Caco-2 (cell line): ENCODE measurements around the gene GLUL. TPM values are rescaled to one million over a fixed set of nuclear protein-coding genes. Genes with fewer than 3 reads are reported as not detected.

Source experiments
- BruUV-seq: library from RNA; stranded (reverse); fragments of 400-500 nt; replicated peaks from 2 replicates; lab custom pipeline; 2021; lab: Mats Ljungman, UMichigan
- CTCF ChIA-PET: fragments of 300-600 bp; sonication (Branson Sonifier 250); formaldehyde crosslinking; loops from one replicate; lab custom pipeline; 2022; ENCODE audit warnings: antibody characterized with exemption; lab: Charles Lee
- POLR2A ChIA-PET: fragments of 300-600 bp; sonication (Branson Sonifier 250); formaldehyde crosslinking; loops from one replicate; lab custom pipeline; 2022; ENCODE audit warnings: antibody characterized with exemption; lab: Charles Lee
- DNase-seq, 2 experiments: peaks; one replicate each; pipeline versions ENCODE4 v3.0.0 to v3.0.0-alpha.2; 2020 to 2022
- H3K27me3 ChIP-seq: replicated peaks from 2 replicates; pipeline ENCODE4 v1.6.0; 2011; ENCODE audit warnings: low read length; ENCODE audit not compliant: control insufficient read depth, insufficient read depth
- H3K36me3 ChIP-seq: 2 replicates; pipeline ENCODE4 v1.5.1; 2011; ENCODE audit warnings: low read length; ENCODE audit not compliant: control insufficient read depth, insufficient read depth
- H3K4me1 ChIP-seq: fragments of 250-450 bp; sonication (Bioruptor Pico); 2 replicates; pipeline ENCODE4 v1.5.1; 2020; ENCODE audit warnings: mild to moderate bottlenecking
- H3K4me3 ChIP-seq: 2 replicates; pipeline ENCODE4 v1.5.1; 2011; ENCODE audit warnings: low read depth, mild to moderate bottlenecking, control low read depth, low read length
- H3K9me3 ChIP-seq: fragments of 250-450 bp; sonication (Bioruptor Pico); 2 replicates; pipeline ENCODE4 v1.5.1; 2020; ENCODE audit warnings: mild to moderate bottlenecking, moderate library complexity
- H3K27ac Mint-ChIP-seq: one replicate; pipeline ENCODE4 v1.8.0; 2022; ENCODE audit warnings: mixed read lengths; ENCODE audit not compliant: unreplicated experiment
- H3K27me3 Mint-ChIP-seq: one replicate; pipeline ENCODE4 v1.8.0; 2022; ENCODE audit warnings: mixed read lengths; ENCODE audit not compliant: insufficient read depth, unreplicated experiment
- H3K36me3 Mint-ChIP-seq: one replicate; pipeline ENCODE4 v1.8.0; 2022; ENCODE audit warnings: mild to moderate bottlenecking, mixed read lengths; ENCODE audit not compliant: insufficient read depth, unreplicated experiment
- H3K4me1 Mint-ChIP-seq: one replicate; pipeline ENCODE4 v1.8.0; 2022; ENCODE audit warnings: low read depth, mixed read lengths; ENCODE audit not compliant: unreplicated experiment
- H3K4me3 Mint-ChIP-seq: one replicate; pipeline ENCODE4 v1.8.0; 2022; ENCODE audit warnings: mild to moderate bottlenecking, moderate library complexity, mixed read lengths; ENCODE audit not compliant: unreplicated experiment
- H3K9me3 Mint-ChIP-seq: one replicate; pipeline ENCODE4 v1.8.0; 2022; ENCODE audit warnings: mixed read lengths; ENCODE audit not compliant: unreplicated experiment
- intact Hi-C: fragments of 100-400 bp; cut with micrococcal nuclease; formaldehyde crosslinking; loops from one replicate; pipeline ENCODE4 v1.10.0; 2022; ENCODE audit not compliant: unreplicated experiment
- total RNA-seq: library from RNA; stranded (reverse); gene quantifications from 2 replicates; pipeline ENCODE4 v1.2.3, GENCODE V29; 2022
- TF ChIP-seq, protein P1 (sequence below), 2 experiments: fragments of 200-600 bp in 1 of 2; IDR thresholded peaks; 1 replicate in 1 of 2; 2 replicates in 1 of 2; pipeline versions ENCODE4 v1.5.1 to v1.8.0; 2011 to 2022; ENCODE audit warnings: antibody characterized with exemption in 1 of 2, control low read depth in 1 of 2, inconsistent platforms in 1 of 2, low read depth in 1 of 2, low read length in 1 of 2, mild to moderate bottlenecking in 1 of 2, moderate library complexity in 1 of 2; ENCODE audit not compliant: insufficient read depth in 1 of 2, severe bottlenecking in 1 of 2, unreplicated experiment in 1 of 2

Gene GLUL
- total RNA-seq, 1 experiment from 2014 or later: 394 TPM

DNA sequence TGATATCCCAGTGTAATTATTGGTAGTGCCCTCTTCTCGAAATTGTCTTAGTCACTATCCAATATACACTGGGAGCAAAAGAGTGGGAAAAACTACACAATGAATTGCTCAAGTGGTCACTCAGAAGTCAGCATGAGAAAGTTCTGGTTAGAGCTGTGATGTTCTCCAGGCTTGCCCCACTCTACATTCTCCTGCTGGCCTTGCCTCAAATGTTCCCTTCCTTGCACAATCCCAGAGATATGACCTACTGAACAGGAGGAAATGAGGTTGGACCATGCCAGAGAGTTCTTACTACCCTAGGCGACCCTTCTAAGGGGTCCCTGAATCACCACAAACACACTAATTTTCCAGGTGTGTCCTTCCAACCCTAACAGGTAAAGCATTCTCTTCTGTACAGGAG lies 40.8 kb downstream of the GLUL start:
- ChIA-PET CTCF (no interaction called here), POLR2A (no interaction called here)
- H3K36me3 Mint-ChIP-seq: no peaks in the 10 kb centered on the region
- TF ChIP-seq, protein P1, sequence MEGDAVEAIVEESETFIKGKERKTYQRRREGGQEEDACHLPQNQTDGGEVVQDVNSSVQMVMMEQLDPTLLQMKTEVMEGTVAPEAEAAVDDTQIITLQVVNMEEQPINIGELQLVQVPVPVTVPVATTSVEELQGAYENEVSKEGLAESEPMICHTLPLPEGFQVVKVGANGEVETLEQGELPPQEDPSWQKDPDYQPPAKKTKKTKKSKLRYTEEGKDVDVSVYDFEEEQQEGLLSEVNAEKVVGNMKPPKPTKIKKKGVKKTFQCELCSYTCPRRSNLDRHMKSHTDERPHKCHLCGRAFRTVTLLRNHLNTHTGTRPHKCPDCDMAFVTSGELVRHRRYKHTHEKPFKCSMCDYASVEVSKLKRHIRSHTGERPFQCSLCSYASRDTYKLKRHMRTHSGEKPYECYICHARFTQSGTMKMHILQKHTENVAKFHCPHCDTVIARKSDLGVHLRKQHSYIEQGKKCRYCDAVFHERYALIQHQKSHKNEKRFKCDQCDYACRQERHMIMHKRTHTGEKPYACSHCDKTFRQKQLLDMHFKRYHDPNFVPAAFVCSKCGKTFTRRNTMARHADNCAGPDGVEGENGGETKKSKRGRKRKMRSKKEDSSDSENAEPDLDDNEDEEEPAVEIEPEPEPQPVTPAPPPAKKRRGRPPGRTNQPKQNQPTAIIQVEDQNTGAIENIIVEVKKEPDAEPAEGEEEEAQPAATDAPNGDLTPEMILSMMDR (IDR thresholded peaks at IDR 0.05; ENCODE audit: insufficient read depth in 1 of 2, low read depth in 1 of 2, low read length in 1 of 2, severe bottlenecking in 1 of 2, unreplicated experiment in 1 of 2): no peak
- H3K27me3 ChIP-seq: no peaks in the 10 kb centered on the region
- no peak overlapping the region for H3K4me3 ChIP-seq
- H3K27ac Mint-ChIP-seq: no peak overlapping the region
- H3K4me3 Mint-ChIP-seq: no peak overlapping the region
- H3K36me3 ChIP-seq: no peaks in the 10 kb centered on the region
- H3K27me3 Mint-ChIP-seq: no peaks in the 10 kb centered on the region
- intact Hi-C loops: no loop called here
- no peaks in the 10 kb centered on the region for H3K9me3 ChIP-seq
- BruUV-seq: no TSS peak
- 0 out of 2 replicates have a peak, but pooled peaks cover under 1% of the 10 kb centered on the region for H3K4me1 ChIP-seq
- no peak for DNase-seq
- H3K4me1 Mint-ChIP-seq: peaks cover 12% of the 10 kb centered on the region
- H3K9me3 Mint-ChIP-seq: no peaks in the 10 kb centered on the region

DNA sequence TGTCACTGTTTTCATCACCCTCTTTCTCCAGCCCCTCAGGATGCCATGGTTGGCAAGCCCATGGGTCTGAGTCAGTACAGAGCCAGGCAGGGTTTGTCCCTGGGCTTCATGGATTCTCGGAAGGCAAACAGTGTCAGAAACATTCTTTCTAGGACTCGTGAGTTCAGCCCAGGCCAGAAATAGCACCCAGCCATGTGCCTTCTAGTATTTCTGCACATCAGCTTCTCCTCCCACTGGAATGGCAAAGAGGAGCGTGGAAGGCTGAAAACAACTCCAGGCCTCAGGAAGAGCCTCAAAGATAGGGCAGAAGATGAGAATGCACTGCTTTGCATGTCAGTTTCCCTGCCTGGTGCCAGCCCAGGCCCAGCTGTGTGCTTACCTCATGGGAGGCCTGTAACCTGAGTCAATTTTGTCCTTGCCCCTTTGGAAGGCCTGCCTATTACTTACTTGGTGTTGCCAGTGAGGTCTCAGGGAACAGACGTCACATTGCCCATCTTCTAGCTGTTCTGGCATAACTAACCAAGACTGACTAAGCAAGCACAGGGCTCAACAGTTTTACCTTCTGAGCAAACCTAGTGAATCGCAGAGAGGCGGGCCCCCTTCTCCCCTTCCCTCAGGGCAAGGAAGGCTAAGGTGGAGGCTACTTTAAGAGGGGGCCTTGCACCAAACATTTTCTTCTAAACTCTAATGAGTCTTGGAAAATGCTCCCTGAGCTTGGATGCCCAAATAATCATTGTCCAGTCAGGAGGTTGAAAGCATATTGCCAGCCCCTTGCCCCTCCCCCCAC lies 42.4 kb downstream of the GLUL start:
- Histone ChIP-seq H3K36me3 (no peaks in the 10 kb centered on the region), H3K9me3 (no peaks in the 10 kb centered on the region), H3K27me3 (no peaks in the 10 kb centered on the region), H3K4me3 (no peak overlapping the region), H3K4me1 (no peaks in the 10 kb centered on the region)
- Mint-ChIP-seq H3K4me1 (no peaks in the 10 kb centered on the region), H3K36me3 (no peaks in the 10 kb centered on the region), H3K27me3 (no peaks in the 10 kb centered on the region), H3K9me3 (no peaks in the 10 kb centered on the region), H3K27ac (no peak overlapping the region), H3K4me3 (no peak overlapping the region)
- POLR2A ChIA-PET: no interaction called here
- no TSS peak for BruUV-seq
- no peak for DNase-seq
- intact Hi-C loops: no loop called here
- CTCF ChIA-PET: interaction anchor here (0.5 kb wide), 1 partner anchor 412 kb away, joined by 5 read pairs; no protein-coding TSS in a partner anchor
- TF ChIP-seq, protein P1 (IDR thresholded peaks at IDR 0.05; ENCODE audit: insufficient read depth in 1 of 2, low read depth in 1 of 2, low read length in 1 of 2, severe bottlenecking in 1 of 2, unreplicated experiment in 1 of 2): no peak

- DNase-seq: no peak
- Histone ChIP-seq H3K36me3 (no peaks in the 10 kb centered on the region), H3K4me1 (no peaks in the 10 kb centered on the region), H3K4me3 (no peak overlapping the region), H3K27me3 (no peaks in the 10 kb centered on the region), H3K9me3 (no peaks in the 10 kb centered on the region)
- no peaks in the 10 kb centered on the region for H3K27me3 Mint-ChIP-seq
- TF ChIP-seq, protein P1 (IDR thresholded peaks at IDR 0.05; ENCODE audit: insufficient read depth in 1 of 2, low read depth in 1 of 2, low read length in 1 of 2, severe bottlenecking in 1 of 2, unreplicated experiment in 1 of 2): no peak
- H3K27ac Mint-ChIP-seq: no peak overlapping the region
- no peaks in the 10 kb centered on the region for H3K4me1 Mint-ChIP-seq
- no peaks in the 10 kb centered on the region for H3K36me3 Mint-ChIP-seq
- ChIA-PET POLR2A (no interaction called here), CTCF (interaction anchor here (1.1 kb wide), 1 partner anchor 266 kb away, joined by 3 read pairs; no protein-coding TSS in a partner anchor)
- no TSS peak for BruUV-seq
- no peak overlapping the region for H3K4me3 Mint-ChIP-seq
- intact Hi-C loops: no loop called here
- no peaks in the 10 kb centered on the region for H3K9me3 Mint-ChIP-seq
Measured at GRCh38 chr1:182347019-182347418, 44.6 kb downstream of the GLUL start.
